ENCODE data around the gene CCL4. TPM values are rescaled to one million over a fixed set of nuclear protein-coding genes. Genes with fewer than 3 reads are reported as not detected.

CCL4 gene
- total and polyA plus RNA-seq, 9 donors: 1.1 to 7.7 (median 2.4) TPM

DNA sequence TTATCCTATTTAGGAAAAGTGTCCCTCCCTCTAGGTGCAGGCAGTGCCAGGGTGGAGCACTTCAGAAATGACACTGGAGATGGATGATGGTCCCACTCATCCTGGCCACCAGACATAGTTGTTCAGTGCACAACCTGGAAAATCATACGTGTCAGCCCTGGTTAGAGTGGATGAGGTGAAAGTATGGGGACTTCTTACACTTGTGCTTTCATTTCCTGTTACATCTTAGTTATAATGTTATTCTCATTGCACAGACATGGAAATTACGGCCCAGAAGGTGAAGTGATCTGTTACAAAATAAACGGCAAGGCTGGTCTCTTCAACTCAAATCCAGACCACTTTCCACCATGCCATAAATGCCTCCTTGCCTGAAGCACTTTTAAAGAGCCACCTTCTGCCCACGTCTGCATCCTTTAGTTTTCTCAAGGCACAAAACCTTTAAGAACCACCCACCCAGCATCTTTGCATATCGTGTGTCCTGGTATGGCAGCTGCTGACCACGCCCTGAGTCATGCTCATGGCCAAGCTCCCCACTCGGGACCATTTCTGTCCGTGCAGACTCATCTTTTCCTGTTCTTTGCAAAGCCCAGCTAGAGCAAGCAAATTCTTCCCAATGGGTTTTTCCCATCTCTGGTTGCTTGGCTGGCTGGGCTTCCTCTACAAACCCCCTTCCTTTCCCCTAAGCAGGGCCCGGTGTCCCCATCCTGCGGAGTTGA, 50.4 kb downstream of the CCL4 start:
- WGBS (ENCODE audit: insufficient coverage): 39% methylated on average over 5 of the region's 10 CpGs
- no peak for DNase-seq
- Histone ChIP-seq H3K4me1 (ENCODE audit: control insufficient read depth, insufficient read depth, low read length) (peaks cover 4% of the 10 kb centered on the region), H3K36me3 (ENCODE audit: control insufficient read depth, insufficient read depth, low read length) (no peaks in the 10 kb centered on the region), H3K27ac (ENCODE audit: low read length) (no peak overlapping the region), H3K9me3 (replicated peaks; ENCODE audit: control insufficient read depth, low read depth, low read length) (no peaks in the 10 kb centered on the region), H3K27me3 (ENCODE audit: control insufficient read depth, insufficient read depth, low read length) (peaks cover 20% of the 10 kb centered on the region), H3K4me3 (ENCODE audit: low read length) (no peak overlapping the region)

Other genes with a start within 250 kb of the CCL4 start
- gene HEATR9, start 234.9 kb upstream of the CCL4 start, total RNA-seq: not detected
- gene HEATR9, start 234.9 kb upstream of the CCL4 start, polyA plus RNA-seq (ENCODE audit: insufficient read depth in 1 of 8, insufficient read length in 8 of 8, low replicate concordance in 1 of 8): under 1 TPM in 3 of 8 donors, not detected in 5; 0.09 to 0.17 (median 0.10) TPM
- gene CCL5, start 223.5 kb upstream of the CCL4 start, total RNA-seq: 0.75 TPM
- 1 to 10 TPM in 3 of 8 donors, under 1 TPM in 5; 0.60 to 1.7 (median 0.87) TPM for gene CCL5, start 223.5 kb upstream of the CCL4 start, polyA plus RNA-seq (ENCODE audit: insufficient read depth in 1 of 8, insufficient read length in 8 of 8, low replicate concordance in 1 of 8)
- 0.58 TPM for gene RDM1, start 173.1 kb upstream of the CCL4 start, total RNA-seq
- 1 to 10 TPM in 2 of 8 donors, under 1 TPM in 6; 0.39 to 1.4 (median 0.78) TPM for gene RDM1, start 173.1 kb upstream of the CCL4 start, polyA plus RNA-seq (ENCODE audit: insufficient read depth in 1 of 8, insufficient read length in 8 of 8, low replicate concordance in 1 of 8)
- not detected for gene LYZL6, start 160.1 kb upstream of the CCL4 start, total RNA-seq
- not detected for gene LYZL6, start 160.1 kb upstream of the CCL4 start, polyA plus RNA-seq (ENCODE audit: insufficient read depth in 1 of 8, insufficient read length in 8 of 8, low replicate concordance in 1 of 8)
- gene CCL16, start 122.3 kb upstream of the CCL4 start, total RNA-seq: 0.22 TPM
- gene CCL16, start 122.3 kb upstream of the CCL4 start, polyA plus RNA-seq (ENCODE audit: insufficient read depth in 1 of 8, insufficient read length in 8 of 8, low replicate concordance in 1 of 8): under 1 TPM; 0.11 to 0.53 (median 0.18) TPM
- 15.2 TPM for gene CCL14, start 117.1 kb upstream of the CCL4 start, total RNA-seq
- gene CCL14, start 117.1 kb upstream of the CCL4 start, polyA plus RNA-seq (ENCODE audit: insufficient read depth in 1 of 8, insufficient read length in 8 of 8, low replicate concordance in 1 of 8): 10 to 100 TPM; 17.7 to 32.3 (median 25.3) TPM
- not detected for gene CCL15, start 102.3 kb upstream of the CCL4 start, total RNA-seq
- under 1 TPM in 1 of 8 donors, not detected in 7; 0.63 TPM for gene CCL15, start 102.3 kb upstream of the CCL4 start, polyA plus RNA-seq (ENCODE audit: insufficient read depth in 1 of 8, insufficient read length in 8 of 8, low replicate concordance in 1 of 8)
- gene CCL23, start 85.9 kb upstream of the CCL4 start, total RNA-seq: not detected
- under 1 TPM in 1 of 8 donors, not detected in 7; 1.00 TPM for gene CCL23, start 85.9 kb upstream of the CCL4 start, polyA plus RNA-seq (ENCODE audit: insufficient read depth in 1 of 8, insufficient read length in 8 of 8, low replicate concordance in 1 of 8)
- gene CCL18, start 39.6 kb upstream of the CCL4 start, total RNA-seq: not detected
- under 1 TPM in 3 of 8 donors, not detected in 5; 0.23 to 0.62 (median 0.23) TPM for gene CCL18, start 39.6 kb upstream of the CCL4 start, polyA plus RNA-seq (ENCODE audit: insufficient read depth in 1 of 8, insufficient read length in 8 of 8, low replicate concordance in 1 of 8)
- 7.7 TPM for gene CCL3, start 13.7 kb upstream of the CCL4 start, total RNA-seq
- 10 to 100 TPM in 1 of 8 donors, 1 to 10 TPM in 7; 2.4 to 11.8 (median 5.4) TPM for gene CCL3, start 13.7 kb upstream of the CCL4 start, polyA plus RNA-seq (ENCODE audit: insufficient read depth in 1 of 8, insufficient read length in 8 of 8, low replicate concordance in 1 of 8)
- 4.4 TPM for gene TBC1D3B, start 72.8 kb downstream of the CCL4 start, total RNA-seq
- gene TBC1D3B, start 72.8 kb downstream of the CCL4 start, polyA plus RNA-seq (ENCODE audit: insufficient read depth in 1 of 8, insufficient read length in 8 of 8, low replicate concordance in 1 of 8): 10 to 100 TPM in 3 of 8 donors, 1 to 10 TPM in 5; 3.9 to 16.7 (median 7.7) TPM
- 2.0 TPM for gene CCL3L1, start 92.9 kb downstream of the CCL4 start, total RNA-seq
- 1 to 10 TPM in 6 of 8 donors, under 1 TPM in 1, not detected in 1; 0.74 to 7.9 (median 1.3) TPM for gene CCL3L1, start 92.9 kb downstream of the CCL4 start, polyA plus RNA-seq (ENCODE audit: insufficient read depth in 1 of 8, insufficient read length in 8 of 8, low replicate concordance in 1 of 8)
- gene CCL4L2, start 107.2 kb downstream of the CCL4 start, total RNA-seq: 3.7 TPM
- 10 to 100 TPM in 1 of 8 donors, 1 to 10 TPM in 5, under 1 TPM in 1, not detected in 1; 0.88 to 13.6 (median 2.7) TPM for gene CCL4L2, start 107.2 kb downstream of the CCL4 start, polyA plus RNA-seq (ENCODE audit: insufficient read depth in 1 of 8, insufficient read length in 8 of 8, low replicate concordance in 1 of 8)
- 0.09 TPM for gene TBC1D3I, start 160.7 kb downstream of the CCL4 start, total RNA-seq
- gene TBC1D3I, start 160.7 kb downstream of the CCL4 start, polyA plus RNA-seq (ENCODE audit: insufficient read depth in 1 of 8, insufficient read length in 8 of 8, low replicate concordance in 1 of 8): 1 to 10 TPM in 4 of 8 donors, under 1 TPM in 2, not detected in 2; 0.53 to 3.0 (median 1.3) TPM
- not detected for gene TBC1D3G, start 220.1 kb downstream of the CCL4 start, total RNA-seq
- gene TBC1D3G, start 220.1 kb downstream of the CCL4 start, polyA plus RNA-seq (ENCODE audit: insufficient read depth in 1 of 8, insufficient read length in 8 of 8, low replicate concordance in 1 of 8): not detected

Data from muscle of leg (tissue), 11 donors.